Breast epithelium (tissue), 4 donors: ENCODE measurements around the gene ADAMTSL4. TPM values are rescaled to one million over a fixed set of nuclear protein-coding genes. Genes with fewer than 3 reads are reported as not detected.

Experiments
- DNase-seq, 2 donors: peaks; one replicate each; pipeline ENCODE4 v3.0.0-alpha.2; 2019; ENCODE audit warnings: low spot score in 2 of 2
- H3K27ac ChIP-seq, 2 donors: fragments of 200-600 bp; sonication (generic) in 1 of 2; one replicate each; pipeline ENCODE4 v1.5.1; 2016 to 2019; ENCODE audit warnings: mild to moderate bottlenecking in 1 of 2
- H3K27me3 ChIP-seq, 2 donors: fragments of 200-600 bp; sonication (generic) in 1 of 2; one replicate each; pipeline versions ENCODE4 v1.5.1 to v1.6.0; 2017 to 2019; ENCODE audit warnings: control low read depth in 1 of 2, mild to moderate bottlenecking in 1 of 2
- H3K36me3 ChIP-seq: fragments of 200-600 bp; one replicate; pipeline ENCODE4 v1.5.1; 2019
- H3K4me1 ChIP-seq, 2 donors: fragments of 200-600 bp; sonication (generic); one replicate each; pipeline ENCODE4 v1.5.1; 2016 to 2019; ENCODE audit warnings: control low read depth in 1 of 2
- H3K4me3 ChIP-seq, 3 donors: fragments of 200-600 bp; sonication (generic); 1 replicate in 2 of 3; 2 replicates in 1 of 3; pipeline ENCODE4 v1.5.1; 2016 to 2019; ENCODE audit warnings: mild to moderate bottlenecking in 3 of 3, moderate library complexity in 2 of 3
- H3K9me3 ChIP-seq, 2 donors: fragments of 200-600 bp; sonication (generic) in 1 of 2; one replicate each; pipeline ENCODE4 v1.5.1; 2016 to 2019; ENCODE audit warnings: control low read depth in 1 of 2
- CTCF ChIP-seq, 3 donors: fragments of 450-650 bp; IDR thresholded peaks; one replicate each; pipeline ENCODE4 v1.5.1; 2016 to 2017; ENCODE audit warnings: antibody characterized with exemption in 3 of 3, mild to moderate bottlenecking in 3 of 3, moderate library complexity in 3 of 3
- POLR2A ChIP-seq: fragments of 450-650 bp; IDR thresholded peaks from one replicate; pipeline ENCODE4 v1.6.1; 2016; ENCODE audit warnings: antibody characterized with exemption, mild to moderate bottlenecking, moderate library complexity
- POLR2AphosphoS5 ChIP-seq, 3 donors: sonication (generic); formaldehyde crosslinking; IDR thresholded peaks; one replicate each; pipeline ENCODE4 v1.6.1; 2017; ENCODE audit warnings: antibody characterized with exemption in 3 of 3
- intact Hi-C: fragments of 100-400 bp; cut with DNase I; formaldehyde crosslinking; loops from one replicate; pipeline ENCODE4 v1.15.1; 2023; ENCODE audit warnings: low total_unique reads
- total RNA-seq, 3 donors: library from RNA; depleted of rRNA; stranded (reverse); fragments of >200 nt; gene quantifications; one replicate each; pipeline ENCODE4 v1.1.0, GENCODE V29; 2016

The ADAMTSL4 gene
- total RNA-seq, 3 donors from 2014 or later = 11.3 to 31.8 (median 30.2) TPM

- DNase-seq = no peak
- TF ChIP-seq POLR2AphosphoS5 (IDR thresholded peaks at IDR 0.05) (peak in 2 of 3 donors; percentile 48 to 53), POLR2A (peak; percentile 33), CTCF (IDR thresholded peaks at IDR 0.05) (no peak)
- H3K4me1 ChIP-seq = peaks cover 0 to 11% of the 10 kb centered on the region in 2 donors
Observed at GRCh38 chr1:150576794-150577556, 27.8 kb downstream of the ADAMTSL4 start.

GRCh38 chr1:150577557-150578271 lies 28.5 kb downstream of the ADAMTSL4 start:
- H3K36me3 ChIP-seq = no peaks in the 10 kb centered on the region
- H3K27me3 ChIP-seq = no peaks in the 10 kb centered on the region
- intact Hi-C loops = no loop called here
- H3K27ac ChIP-seq = peak overlapping the region; percentile 99 to 100
- TF ChIP-seq POLR2AphosphoS5 (IDR thresholded peaks at IDR 0.05) (no peak), CTCF (IDR thresholded peaks at IDR 0.05) (no peak), POLR2A (no peak)
- H3K9me3 ChIP-seq = no peaks in the 10 kb centered on the region
- no peak for DNase-seq
- peak overlapping the region; percentile 96 to 99 (median 97) for H3K4me3 ChIP-seq
- H3K4me1 ChIP-seq = peaks cover 0 to 11% of the 10 kb centered on the region in 2 donors

More at GRCh38 chr1:150576794-150577556, 27.8 kb downstream of the ADAMTSL4 start:
- peak overlapping the region; percentile 96 to 99 (median 97) for H3K4me3 ChIP-seq
- H3K36me3 ChIP-seq = no peaks in the 10 kb centered on the region
- H3K27me3 ChIP-seq = no peaks in the 10 kb centered on the region
- intact Hi-C loops = no loop called here
- H3K9me3 ChIP-seq = no peaks in the 10 kb centered on the region
- peak overlapping the region; percentile 99 to 100 for H3K27ac ChIP-seq

GRCh38 chr1:150578272-150579109 lies 29.3 kb downstream of the ADAMTSL4 start:
- Histone ChIP-seq H3K4me3 (peak overlapping the region; percentile 96 to 99 (median 97)), H3K36me3 (no peaks in the 10 kb centered on the region), H3K9me3 (no peaks in the 10 kb centered on the region), H3K27ac (peak overlapping the region; percentile 99 to 100), H3K4me1 (peaks cover 0 to 4% of the 10 kb centered on the region in 2 donors), H3K27me3 (no peaks in the 10 kb centered on the region)
- DNase-seq = peak in 1 of 2 donors; percentile 66
- TF ChIP-seq CTCF (IDR thresholded peaks at IDR 0.05) (no peak), POLR2AphosphoS5 (IDR thresholded peaks at IDR 0.05) (peak; percentile 63 to 74 (median 64))
- intact Hi-C loops = no loop called here

- peak within 1 kb of the TSS; percentile 96 to 99 (median 97) for H3K4me3 ChIP-seq
- H3K36me3 ChIP-seq = no peaks in the 10 kb centered on the region
- intact Hi-C loops = no loop called here
- DNase-seq = peak; percentile 92 to 93
- H3K27ac ChIP-seq = peak within 1 kb of the TSS; percentile 99 to 100
- no peaks in the 10 kb centered on the region for H3K27me3 ChIP-seq
- TF ChIP-seq POLR2AphosphoS5 (IDR thresholded peaks at IDR 0.05) (peak; percentile 98 to 99 (median 99)), POLR2A (peak; percentile 98), CTCF (IDR thresholded peaks at IDR 0.05) (peak; percentile 16 to 49 (median 20))
- no peaks in the 10 kb centered on the region for H3K4me1 ChIP-seq
- no peaks in the 10 kb centered on the region for H3K9me3 ChIP-seq
Observed at GRCh38 chr1:150579110-150579944, 30.1 kb downstream of the ADAMTSL4 start, which contains the start of gene MCL1. Gene MCL1 (minus strand): TSS chr1:150579610. CDS start chr1:150579530, 80 bp downstream.
